SK-N-SH (cell line): Measurements from ENCODE around the gene WFDC6. TPM values are rescaled to one million over a fixed set of nuclear protein-coding genes. Genes with fewer than 3 reads are reported as not detected.

Experiments used
- CTCF ChIA-PET: fragments of 300-600, 350-600 bp; formaldehyde crosslinking; extraction: SDS; loops from one replicate; lab custom pipeline; 2021; lab: Yijun Ruan, JAX
- POLR2A ChIA-PET: fragments of 350-600 bp; sonication (Branson Sonifier 250); formaldehyde crosslinking; extraction: SDS; loops from one replicate; lab custom pipeline; 2020; ENCODE audit warnings: antibody characterized with exemption, inconsistent platforms; lab: Yijun Ruan, JAX
- DNase-seq: peaks from one replicate; pipeline ENCODE4 v3.0.0; 2012
- H2AFZ ChIP-seq: fragments of 200-600 bp; sonication (generic); 2 replicates; pipeline ENCODE4 v1.8.1; 2016; ENCODE audit warnings: antibody characterized with exemption, mild to moderate bottlenecking, low read depth
- H3F3A ChIP-seq: fragments of 200-600 bp; sonication (generic); replicated peaks from 2 replicates; pipeline ENCODE3; 2016; ENCODE audit warnings: antibody characterized with exemption, mild to moderate bottlenecking; ENCODE audit not compliant: insufficient read depth
- H3K27ac ChIP-seq, 2 experiments: fragments of 200-500 bp in 1 of 2; fragments of 200-600 bp in 1 of 2; sonication (Bioruptor generic) in 1 of 2; sonication (generic), shearing (Covaris generic) in 1 of 2; 2 replicates each; pipeline versions ENCODE4 v1.5.1 to v1.6.1; 2014 to 2016; ENCODE audit warnings: low read depth in 2 of 2, inconsistent platforms in 1 of 2, low read length in 1 of 2, mild to moderate bottlenecking in 1 of 2, mixed read lengths in 1 of 2
- H3K27me3 ChIP-seq: fragments of 200-600 bp; sonication (generic), shearing (Covaris generic); 2 replicates; pipeline ENCODE4 v1.6.1; 2016; ENCODE audit warnings: mixed run types; ENCODE audit not compliant: insufficient read depth
- H3K36me3 ChIP-seq, 2 experiments: fragments of 200-500 bp in 1 of 2; fragments of 200-600 bp in 1 of 2; sonication (Bioruptor generic) in 1 of 2; sonication (generic) in 1 of 2; replicated peaks in 1 of 2; 2 replicates each; pipeline versions ENCODE3 to v1.5.1; 2014 to 2016; ENCODE audit warnings: low read length in 1 of 2, mild to moderate bottlenecking in 1 of 2; ENCODE audit not compliant: insufficient read depth in 2 of 2, control insufficient read depth in 1 of 2
- H3K4me1 ChIP-seq, 2 experiments: fragments of 200-500 bp in 1 of 2; fragments of 200-600 bp in 1 of 2; sonication (Bioruptor generic) in 1 of 2; sonication (generic), shearing (Covaris generic) in 1 of 2; 2 replicates each; pipeline versions ENCODE4 v1.5.1 to v1.6.1; 2014 to 2016; ENCODE audit warnings: low read depth in 1 of 2, low read length in 1 of 2, mixed run types in 1 of 2; ENCODE audit not compliant: insufficient read depth in 2 of 2, control insufficient read depth in 1 of 2
- H3K4me2 ChIP-seq: fragments of 200-600 bp; sonication (generic), shearing (Covaris generic); 2 replicates; pipeline ENCODE4 v1.6.1; 2017; ENCODE audit warnings: mixed run types
- H3K4me3 ChIP-seq, 2 experiments: fragments of 200-500 bp in 1 of 2; fragments of 200-600 bp in 1 of 2; sonication (Bioruptor generic) in 1 of 2; sonication (generic), shearing (Covaris generic) in 1 of 2; 2 replicates each; pipeline versions ENCODE4 v1.5.1 to v1.8.1; 2014 to 2016; ENCODE audit warnings: low read depth in 2 of 2, inconsistent platforms in 1 of 2, low read length in 1 of 2, mild to moderate bottlenecking in 1 of 2, mixed read lengths in 1 of 2, moderate library complexity in 1 of 2
- H3K79me2 ChIP-seq: fragments of 200-600 bp; sonication (generic); 2 replicates; pipeline ENCODE4 v1.8.1; 2017; ENCODE audit warnings: mild to moderate bottlenecking; ENCODE audit not compliant: insufficient read depth
- H3K9ac ChIP-seq: fragments of 200-600 bp; sonication (generic); 2 replicates; pipeline ENCODE4 v1.6.1; 2017; ENCODE audit warnings: mixed run types
- H3K9me2 ChIP-seq: fragments of 200-600 bp; sonication (generic); 2 replicates; pipeline ENCODE4 v1.6.1; 2017; ENCODE audit warnings: mixed run types
- H3K9me3 ChIP-seq: fragments of 200-600 bp; sonication (generic); 2 replicates; pipeline ENCODE4 v1.6.1; 2017; ENCODE audit warnings: mixed run types, mild to moderate bottlenecking, moderate library complexity
- H4K20me1 ChIP-seq: fragments of 200-600 bp; sonication (generic); 2 replicates; pipeline ENCODE4 v1.6.1; 2017; ENCODE audit warnings: mild to moderate bottlenecking, mixed run types; ENCODE audit not compliant: insufficient read depth
- CTCF ChIP-seq: fragments of 200-600 bp; sonication (generic); IDR thresholded peaks from 2 replicates; pipeline ENCODE4 v1.6.1; 2017; ENCODE audit warnings: antibody characterized with exemption, mild to moderate bottlenecking, moderate library complexity
- ELF1 ChIP-seq: IDR thresholded peaks from 2 replicates; pipeline ENCODE4 v1.4.0; 2012
- EZH2phosphoT487 ChIP-seq: fragments of 200-600 bp; sonication (generic); IDR thresholded peaks from 2 replicates; pipeline ENCODE4 v1.6.1; 2017; ENCODE audit warnings: low read depth, mixed run types, mild to moderate bottlenecking, antibody characterized with exemption, moderate library complexity, borderline replicate concordance
- FOXJ3 ChIP-seq: sonication (generic); formaldehyde crosslinking; IDR thresholded peaks from 2 replicates; pipeline ENCODE4 v1.5.1; 2020; ENCODE audit warnings: mild to moderate bottlenecking, missing genetic modification reagents
- GABPA ChIP-seq: IDR thresholded peaks from 2 replicates; pipeline ENCODE4 v1.4.0; 2012; ENCODE audit warnings: low read depth, mild to moderate bottlenecking
- IRF3 ChIP-seq: fragments of 150-350 bp; IDR thresholded peaks from 2 replicates; pipeline ENCODE4 v1.6.1; 2016; ENCODE audit warnings: mild to moderate bottlenecking, low read depth, low read length
- RAD21 ChIP-seq: IDR thresholded peaks from 2 replicates; pipeline ENCODE4 v1.6.1; 2012; ENCODE audit warnings: mild to moderate bottlenecking, low read length
- RCOR1 ChIP-seq: fragments of 150-350 bp; IDR thresholded peaks from 2 replicates; pipeline ENCODE4 v1.6.1; 2017; ENCODE audit warnings: antibody characterized with exemption, low read length
- REST ChIP-seq: IDR thresholded peaks from 2 replicates; pipeline ENCODE4 v1.6.1; 2012; ENCODE audit warnings: mild to moderate bottlenecking, low read depth, low read length, moderate library complexity
- TEAD4 ChIP-seq: IDR thresholded peaks from 2 replicates; pipeline ENCODE4 v1.4.0; 2012; ENCODE audit warnings: mild to moderate bottlenecking, borderline replicate concordance; ENCODE audit not compliant: insufficient read depth
- USF1 ChIP-seq: IDR thresholded peaks from 2 replicates; pipeline ENCODE4 v1.4.0; 2012; ENCODE audit warnings: low read depth, borderline replicate concordance
- YY1 ChIP-seq: IDR thresholded peaks from 2 replicates; pipeline ENCODE4 v1.4.0; 2012; ENCODE audit warnings: low read depth, mild to moderate bottlenecking
- ZBTB33 ChIP-seq: IDR thresholded peaks from 2 replicates; pipeline ENCODE4 v1.4.0; 2012; ENCODE audit warnings: low read depth, borderline replicate concordance
- WGBS: methylation state at CpG from one replicate; pipeline ENCODE4 v1.1.6; 2017; ENCODE audit warnings: low lambda C conversion rate; 5-methylcytosine and 5-hydroxymethylcytosine counted together
- polyA plus RNA-seq, 3 experiments: library from polyadenylated mRNA; depleted of rRNA; stranded (reverse); fragments of >200 nt; gene quantifications; 2 replicates each; pipeline ENCODE4 v1.2.3, GENCODE V29; 2012

WFDC6 gene
- polyA plus RNA-seq, 1 of the 3 experiments (the other 2 are of a cell fraction) = not detected

GRCh38 chr20:45578231-45578630, 38.9 kb upstream of the WFDC6 start:
- no peak overlapping the region for H3K4me2 ChIP-seq
- ChIA-PET POLR2A (no interaction called here), CTCF (no interaction called here)
- H3F3A ChIP-seq = no peaks in the 10 kb centered on the region
- no peak for TF ChIP-seq REST
- H3K27me3 ChIP-seq = peaks cover 15% of the 10 kb centered on the region; the same call in 1 of the 2 replicates
- H3K36me3 ChIP-seq = no peaks in the 10 kb centered on the region
- no peak overlapping the region for H2AFZ ChIP-seq
- H3K79me2 ChIP-seq = no peaks in the 10 kb centered on the region
- H3K9me2 ChIP-seq = no peaks in the 10 kb centered on the region
- H3K4me1 ChIP-seq = no peaks in the 10 kb centered on the region
- no peaks in the 10 kb centered on the region for H4K20me1 ChIP-seq
- no peak for DNase-seq
- no peak overlapping the region for H3K9ac ChIP-seq
- no peaks in the 10 kb centered on the region for H3K9me3 ChIP-seq
- H3K27ac ChIP-seq = no peak overlapping the region
- H3K4me3 ChIP-seq = no peak overlapping the region
- 0% methylated on average over 1 of the region's 1 CpG for WGBS

- Histone ChIP-seq H3K4me2 (no peak overlapping the region), H3F3A (no peaks in the 10 kb centered on the region), H3K9ac (no peak overlapping the region), H2AFZ (no peak overlapping the region), H4K20me1 (no peaks in the 10 kb centered on the region), H3K9me2 (no peaks in the 10 kb centered on the region), H3K27me3 (peaks cover 8% of the 10 kb centered on the region; the same call in 1 of the 2 replicates), H3K9me3 (no peaks in the 10 kb centered on the region), H3K79me2 (no peaks in the 10 kb centered on the region), H3K27ac (no peak overlapping the region), H3K36me3 (no peaks in the 10 kb centered on the region), H3K4me1 (no peaks in the 10 kb centered on the region), H3K4me3 (no peak overlapping the region)
- 37% methylated on average over 2 of the region's 2 CpGs for WGBS
- ChIA-PET POLR2A (no interaction called here), CTCF (interaction anchor here (0.9 kb wide), 1 partner anchor 194 kb away, joined by 3 read pairs; no protein-coding TSS in a partner anchor)
- DNase-seq = no peak
- no peak for TF ChIP-seq RAD21
- TF ChIP-seq EZH2phosphoT487 = no peak
- no peak for TF ChIP-seq GABPA
- no peak for TF ChIP-seq REST
- TF ChIP-seq TEAD4 = no peak
- TF ChIP-seq CTCF = no peak
- no peak for TF ChIP-seq IRF3
- no peak for TF ChIP-seq USF1
- TF ChIP-seq ZBTB33 = no peak
- no peak for TF ChIP-seq ELF1
- no peak for TF ChIP-seq FOXJ3 (CRISPR knock-in tag)
- TF ChIP-seq YY1 = no peak
- no peak for TF ChIP-seq RCOR1
These were observed 37.7 kb upstream of the WFDC6 start for GRCh38 chr20:45576995-45577394.
